22Rv1 (cell line): Measurements from ENCODE around the gene RBM14.

ENCODE experiments used
- H3K27ac ChIP-seq: fragments of 450-650 bp; 2 replicates; pipeline ENCODE4 v1.5.1; 2017
- CTCF ChIP-seq: fragments of 450-650 bp; IDR thresholded peaks from 2 replicates; pipeline ENCODE4 v1.5.1; 2017; ENCODE audit warnings: mild to moderate bottlenecking
- ZFX ChIP-seq: fragments of 450-650 bp; IDR thresholded peaks from 2 replicates; pipeline ENCODE4 v1.6.1; 2017; ENCODE audit warnings: antibody characterized with exemption, borderline replicate concordance

RBM14 gene

GRCh38 chr11:66651016-66651415, 34.6 kb downstream of the RBM14 start:
- TF ChIP-seq CTCF (no peak), ZFX (no peak)
- H3K27ac ChIP-seq: no peak overlapping the region

- TF ChIP-seq ZFX (no peak), CTCF (no peak)
- H3K27ac ChIP-seq: no peak overlapping the region; the same call in 1 of the 2 replicates
These were observed 36.2 kb downstream of the RBM14 start for GRCh38 chr11:66652651-66653050.

- TF ChIP-seq ZFX (no peak), CTCF (no peak)
- no peak overlapping the region for H3K27ac ChIP-seq
These were observed 36.7 kb downstream of the RBM14 start for GRCh38 chr11:66653123-66653522.

- H3K27ac ChIP-seq: peak overlapping the region; percentile 33
- TF ChIP-seq ZFX: no peak
- TF ChIP-seq CTCF: no peak
These were observed 43.3 kb downstream of the RBM14 start for GRCh38 chr11:66659763-66660162.

GRCh38 chr11:66663741-66664296, 47.4 kb downstream of the RBM14 start:
- H3K27ac ChIP-seq: no peak overlapping the region
- no peak for TF ChIP-seq CTCF
- TF ChIP-seq ZFX: no peak

GRCh38 chr11:66665369-66665768, 48.9 kb downstream of the RBM14 start:
- TF ChIP-seq ZFX (no peak), CTCF (no peak)
- no peak overlapping the region for H3K27ac ChIP-seq

- H3K27ac ChIP-seq: no peak overlapping the region
These were observed 54.4 kb downstream of the RBM14 start for GRCh38 chr11:66670816-66671215.

More at GRCh38 chr11:66670816-66671215, 54.4 kb downstream of the RBM14 start:
- TF ChIP-seq CTCF (no peak), ZFX (no peak)
